ENCODE measurements around the gene CEACAM6.

DNA sequence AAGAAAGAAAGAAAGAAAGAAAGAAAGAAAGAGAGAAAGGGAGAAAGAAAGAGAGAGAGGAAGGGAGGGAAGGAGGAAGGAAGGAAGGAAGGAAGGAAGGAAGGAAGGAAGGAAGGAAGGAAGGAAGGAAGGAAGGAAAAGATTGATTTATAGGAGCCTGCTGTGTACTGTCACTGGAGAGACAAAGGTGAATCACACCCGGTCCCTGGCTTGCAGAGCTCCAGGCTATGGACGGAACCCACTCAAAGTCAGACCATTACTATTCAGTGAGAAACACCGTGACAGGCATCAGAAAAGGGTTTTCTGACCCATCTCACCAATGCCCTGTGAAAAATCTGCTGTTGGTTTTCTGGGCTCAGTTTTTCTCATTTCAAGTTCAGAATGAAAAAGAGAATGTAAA lies 7.3 kb upstream of the CEACAM6 start:
- TF ChIP-seq, protein P1, sequence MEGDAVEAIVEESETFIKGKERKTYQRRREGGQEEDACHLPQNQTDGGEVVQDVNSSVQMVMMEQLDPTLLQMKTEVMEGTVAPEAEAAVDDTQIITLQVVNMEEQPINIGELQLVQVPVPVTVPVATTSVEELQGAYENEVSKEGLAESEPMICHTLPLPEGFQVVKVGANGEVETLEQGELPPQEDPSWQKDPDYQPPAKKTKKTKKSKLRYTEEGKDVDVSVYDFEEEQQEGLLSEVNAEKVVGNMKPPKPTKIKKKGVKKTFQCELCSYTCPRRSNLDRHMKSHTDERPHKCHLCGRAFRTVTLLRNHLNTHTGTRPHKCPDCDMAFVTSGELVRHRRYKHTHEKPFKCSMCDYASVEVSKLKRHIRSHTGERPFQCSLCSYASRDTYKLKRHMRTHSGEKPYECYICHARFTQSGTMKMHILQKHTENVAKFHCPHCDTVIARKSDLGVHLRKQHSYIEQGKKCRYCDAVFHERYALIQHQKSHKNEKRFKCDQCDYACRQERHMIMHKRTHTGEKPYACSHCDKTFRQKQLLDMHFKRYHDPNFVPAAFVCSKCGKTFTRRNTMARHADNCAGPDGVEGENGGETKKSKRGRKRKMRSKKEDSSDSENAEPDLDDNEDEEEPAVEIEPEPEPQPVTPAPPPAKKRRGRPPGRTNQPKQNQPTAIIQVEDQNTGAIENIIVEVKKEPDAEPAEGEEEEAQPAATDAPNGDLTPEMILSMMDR (IDR thresholded peaks at IDR 0.05): no peak
- TF ChIP-seq EP300 (IDR thresholded peaks at IDR 0.05): no peak

Data from ovary (tissue), 3 donors.